Endothelial cell of umbilical vein (primary cell): ENCODE measurements around the gene RTKN2. TPM values are rescaled to one million over a fixed set of nuclear protein-coding genes. Genes with fewer than 3 reads are reported as not detected.

ENCODE experiments used
- Bru-seq: library from RNA; stranded (reverse); fragments of 400-500 nt; gene quantifications from one replicate; lab custom pipeline; 2021; lab: Mats Ljungman, UMichigan
- BruChase-seq, 2 experiments: library from RNA; stranded (reverse); fragments of 400-500 nt; gene quantifications; one replicate each; lab custom pipeline; 2021; lab: Mats Ljungman, UMichigan
- BruUV-seq: library from RNA; stranded (reverse); fragments of 400-500 nt; replicated peaks from 2 replicates; lab custom pipeline; 2021; lab: Mats Ljungman, UMichigan
- CTCF ChIA-PET: fragments of 300-600, 350-600 bp; sonication (Branson Sonifier 250); formaldehyde crosslinking; loops from one replicate; lab custom pipeline; 2021; ENCODE audit warnings: antibody characterized with exemption, inconsistent platforms; lab: Charles Lee
- POLR2A ChIA-PET: fragments of 300-600, 350-600 bp; sonication (Branson Sonifier 250); formaldehyde crosslinking; loops from one replicate; lab custom pipeline; 2021; ENCODE audit warnings: antibody characterized with exemption, inconsistent platforms; lab: Charles Lee
- DNase-seq: peaks from one replicate; pipeline ENCODE4 v3.0.0-alpha.2; 2011; ENCODE audit warnings: low read depth, low spot score
- FAIRE-seq: peaks from 2 replicates; lab custom pipeline; 2011; peaks lifted over from hg19 to GRCh38; lab: Jason Lieb, UNC
- H2AFZ ChIP-seq: 2 replicates; pipeline ENCODE4 v1.6.0; 2012; ENCODE audit warnings: low read depth, low read length, control low read depth, inconsistent platforms
- H3K27ac ChIP-seq: 2 replicates; pipeline ENCODE4 v1.5.1; 2011; ENCODE audit warnings: low read depth, mild to moderate bottlenecking, control low read depth, low read length, moderate library complexity; ENCODE audit not compliant: insufficient read depth
- H3K27me3 ChIP-seq, 2 experiments: 2 replicates each; pipeline versions ENCODE4 v1.6.0 to v1.6.1; 2011; ENCODE audit warnings: low read length in 2 of 2, mixed read lengths in 1 of 2; ENCODE audit not compliant: control insufficient read depth in 2 of 2, insufficient read depth in 2 of 2
- H3K36me3 ChIP-seq, 2 experiments: 2 replicates in 1 of 2; 3 replicates in 1 of 2; pipeline ENCODE4 v1.5.1; 2011; ENCODE audit warnings: low read length in 2 of 2, mild to moderate bottlenecking in 1 of 2, moderate library complexity in 1 of 2; ENCODE audit not compliant: control insufficient read depth in 2 of 2, insufficient read depth in 2 of 2; ENCODE audit errors: extremely low read depth in 1 of 2
- H3K4me1 ChIP-seq: 3 replicates; pipeline ENCODE4 v1.5.1; 2011; ENCODE audit warnings: mild to moderate bottlenecking, low read length; ENCODE audit not compliant: control insufficient read depth, insufficient read depth; ENCODE audit errors: extremely low read depth
- H3K4me2 ChIP-seq: 2 replicates; pipeline ENCODE4 v1.6.1; 2011; ENCODE audit warnings: low read length, control low read depth, mixed read lengths; ENCODE audit not compliant: insufficient read depth
- H3K4me3 ChIP-seq, 3 experiments: fragments of 200-600 bp in 1 of 3; sonication (generic), shearing (Covaris generic) in 1 of 3; replicated peaks in 1 of 3; 2 replicates each; pipeline ENCODE4 v1.5.1; 2011 to 2016; ENCODE audit warnings: control low read depth in 3 of 3, low read length in 3 of 3, mild to moderate bottlenecking in 2 of 3, inconsistent platforms in 1 of 3, low read depth in 1 of 3, moderate library complexity in 1 of 3; ENCODE audit not compliant: insufficient read depth in 1 of 3
- H3K79me2 ChIP-seq: 2 replicates; pipeline ENCODE4 v1.6.0; 2012; ENCODE audit warnings: low read length, inconsistent platforms; ENCODE audit not compliant: control insufficient read depth, insufficient read depth
- H3K9ac ChIP-seq: replicated peaks from 2 replicates; pipeline ENCODE3; 2011; ENCODE audit warnings: low read length, control low read depth; ENCODE audit not compliant: insufficient read depth; ENCODE audit errors: extremely low read depth
- H3K9me1 ChIP-seq: replicated peaks from 3 replicates; pipeline ENCODE4 v1.6.0; 2011; ENCODE audit warnings: mild to moderate bottlenecking, low read length; ENCODE audit not compliant: control insufficient read depth, insufficient read depth; ENCODE audit errors: extremely low read depth
- H3K9me3 ChIP-seq: replicated peaks from 2 replicates; pipeline ENCODE4 v1.5.1; 2012; ENCODE audit warnings: low read length, inconsistent platforms; ENCODE audit not compliant: control insufficient read depth, insufficient read depth
- H4K20me1 ChIP-seq: replicated peaks from 2 replicates; pipeline ENCODE3; 2011; ENCODE audit warnings: mild to moderate bottlenecking, low read length; ENCODE audit not compliant: control insufficient read depth, insufficient read depth; ENCODE audit errors: extremely low read depth
- FOS ChIP-seq: IDR thresholded peaks from 2 replicates; pipeline ENCODE4 v1.6.1; 2011; ENCODE audit warnings: mild to moderate bottlenecking, low read length, moderate library complexity, borderline replicate concordance; ENCODE audit not compliant: insufficient read depth
- POLR2AphosphoS5 ChIP-seq: IDR thresholded peaks from 2 replicates; pipeline ENCODE4 v1.6.1; 2012; ENCODE audit warnings: low read depth, mild to moderate bottlenecking, control low read depth, low read length, moderate library complexity; ENCODE audit not compliant: insufficient read depth
- dilution Hi-C: fragments of 300-500 bp; cut with MboI; formaldehyde crosslinking; loops from one replicate; pipeline ENCODE4 v1.15.0; 2019; ENCODE audit warnings: low sequenced_read_pairs; ENCODE audit not compliant: extremely low pct_ligation_motif_present
- intact Hi-C: fragments of 100-400 bp; cut with micrococcal nuclease; formaldehyde crosslinking; loops from one replicate; pipeline ENCODE4 v1.10.0; 2022
- long read RNA-seq: library from polyadenylated mRNA; stranded (forward); transcript quantifications from one replicate; pipeline ENCODE4 v2.0.0, GENCODE V29; 2021
- polyA minus RNA-seq, 3 experiments: library from RNA; depleted of rRNA, polyadenylated mRNA; stranded (reverse); fragments of >200 nt; gene quantifications; 1 replicate in 1 of 3; 2 replicates in 2 of 3; pipeline ENCODE4 v1.2.3, GENCODE V29; 2011
- polyA plus RNA-seq, 4 experiments: library from polyadenylated mRNA; depleted of rRNA in 3 of 4; stranded (reverse) in 3 of 4; unstranded in 1 of 4; fragments of >200 nt; gene quantifications; 2 replicates each; pipeline versions ENCODE4 v1.2.1 to v1.2.3, GENCODE V29; 2011 to 2012; ENCODE audit warnings: missing spikeins in 1 of 4
- total RNA-seq: library from RNA; stranded (reverse); gene quantifications from 2 replicates; pipeline ENCODE4 v1.2.3, GENCODE V29; 2021

Gene RTKN2, protein sequence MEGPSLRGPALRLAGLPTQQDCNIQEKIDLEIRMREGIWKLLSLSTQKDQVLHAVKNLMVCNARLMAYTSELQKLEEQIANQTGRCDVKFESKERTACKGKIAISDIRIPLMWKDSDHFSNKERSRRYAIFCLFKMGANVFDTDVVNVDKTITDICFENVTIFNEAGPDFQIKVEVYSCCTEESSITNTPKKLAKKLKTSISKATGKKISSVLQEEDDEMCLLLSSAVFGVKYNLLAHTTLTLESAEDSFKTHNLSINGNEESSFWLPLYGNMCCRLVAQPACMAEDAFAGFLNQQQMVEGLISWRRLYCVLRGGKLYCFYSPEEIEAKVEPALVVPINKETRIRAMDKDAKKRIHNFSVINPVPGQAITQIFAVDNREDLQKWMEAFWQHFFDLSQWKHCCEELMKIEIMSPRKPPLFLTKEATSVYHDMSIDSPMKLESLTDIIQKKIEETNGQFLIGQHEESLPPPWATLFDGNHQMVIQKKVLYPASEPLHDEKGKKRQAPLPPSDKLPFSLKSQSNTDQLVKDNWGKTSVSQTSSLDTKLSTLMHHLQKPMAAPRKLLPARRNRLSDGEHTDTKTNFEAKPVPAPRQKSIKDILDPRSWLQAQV
- total RNA-seq (4.8 and 5.5 TPM in 2 replicates), polyA plus RNA-seq (0.48 and 0.65 TPM in 2 replicates), polyA minus RNA-seq (1.2 and 1.5 TPM in 2 replicates), Bru-seq, nascent RNA (percentile 61 among the genes with signal in this experiment), BruChase-seq, experiment 1, labeled RNA remaining after a 6-hour chase (percentile 51 among the genes with signal in this experiment), BruChase-seq, experiment 2, labeled RNA remaining after a 2-hour chase (percentile 63 among the genes with signal in this experiment)
- polyA plus RNA-seq (2011; cell fraction: cytosol; rRNA removed), result 0.78 and 0.83 TPM in 2 replicates
- polyA plus RNA-seq (2011; cell fraction: nucleus; rRNA removed), result 1.6 and 2.5 TPM in 2 replicates
- 0.27 and 0.67 TPM in 2 replicates for polyA plus RNA-seq (2012)
- polyA minus RNA-seq (2011; cell fraction: cytosol; rRNA and poly(A)+ RNA removed), result 1.1 TPM
- 2.7 and 5.2 TPM in 2 replicates for polyA minus RNA-seq (2011; cell fraction: nucleus; rRNA and poly(A)+ RNA removed)
- long read RNA-seq, transcript RTKN2-203 (5 exons, 2,076 nt), result major isoform, 9 of 13 reads
- long read RNA-seq, partial matches to known transcripts, result 1 of 13 reads
- long read RNA-seq, other reads (novel, unspliced or antisense), result 3 of 13 reads

DNA sequence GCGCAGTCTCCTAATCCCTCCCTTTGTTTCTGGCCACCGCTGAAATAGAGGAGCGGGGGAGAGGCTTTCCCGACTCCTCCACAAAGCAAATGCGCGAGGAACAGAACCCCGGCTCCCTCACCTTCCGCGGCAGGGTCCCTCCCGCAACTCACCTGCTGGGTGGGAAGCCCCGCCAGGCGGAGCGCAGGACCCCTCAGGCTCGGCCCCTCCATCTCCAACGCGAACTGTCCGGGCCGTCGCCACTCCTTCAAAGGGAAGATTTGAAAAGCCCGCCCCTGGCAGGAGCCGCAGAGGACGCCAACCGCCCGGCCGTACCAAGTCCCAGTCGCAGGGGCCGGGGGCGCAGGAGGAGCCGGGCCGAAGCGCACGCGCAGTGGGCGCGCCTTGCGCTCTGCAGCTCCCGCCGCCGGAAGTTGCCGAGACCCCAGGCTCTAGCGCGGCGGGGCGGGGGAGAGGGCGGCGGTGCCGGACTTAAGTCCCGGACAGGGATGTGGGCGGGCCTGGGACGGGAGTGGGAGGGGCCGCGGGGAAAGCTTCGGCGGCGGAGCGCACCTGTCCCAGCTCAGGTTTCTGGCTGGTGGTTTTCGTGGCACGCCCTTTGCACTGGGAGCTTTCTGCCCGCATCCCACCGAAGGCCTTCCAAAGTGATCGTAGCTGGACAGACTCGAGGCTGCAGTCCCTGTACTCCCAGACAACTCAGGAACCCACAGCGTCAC is at the start of gene RTKN2:
TSS of gene RTKN2 (minus strand) at position 446 of the 716 bp plus-strand sequence. CDS start at position 212, 234 bp downstream.
- CTCF ChIA-PET, result interaction anchor here (0.8 to 1.6 kb wide), 9 partner anchors 12 to 815 kb away, joined by 3 to 5 read pairs (median 3); no protein-coding TSS in a partner anchor
- FAIRE-seq, result peak; percentile 18
- no TSS peak for BruUV-seq

More for the DNA sequence above, at the start of gene RTKN2:
- Histone ChIP-seq H3K4me1 (peaks cover 11% of the 10 kb centered on the region), H3K9me1 (no peaks in the 10 kb centered on the region), H3K4me3 (peak within 1 kb of the TSS; percentile 53 to 73 (median 72)), H3K79me2 (no peaks in the 10 kb centered on the region), H3K27ac (no peak within 1 kb of the TSS), H3K36me3 (no peaks in the 10 kb centered on the region), H4K20me1 (no peaks in the 10 kb centered on the region), H3K9ac (peak within 1 kb of the TSS; percentile 61), H3K9me3 (no peaks in the 10 kb centered on the region), H3K27me3 (peaks cover 0 to 2% of the 10 kb centered on the region in 2 experiments), H3K4me2 (peak within 1 kb of the TSS; percentile 62), H2AFZ (peak within 1 kb of the TSS; percentile 97)
- intact Hi-C loops, result loop anchor here (2.0 to 5.0 kb wide), 5 partner anchors 106 to 889 kb away; partner anchors contain the start of genes EGR2 and ZNF365
- TF ChIP-seq POLR2AphosphoS5 (peak; percentile 51), FOS (no peak)
- POLR2A ChIA-PET, result no interaction called here
- DNase-seq, result peak; percentile 85
- dilution Hi-C loops, result no loop called here
